HepG2 (cell line): ENCODE measurements around the gene CXorf65. TPM values are rescaled to one million over a fixed set of nuclear protein-coding genes. Genes with fewer than 3 reads are reported as not detected.

Source experiments
- ASH2L ChIP-seq: fragments of 300-600, 200-600 bp; sonication (generic); IDR thresholded peaks from 2 replicates; pipeline ENCODE4 v1.7.0; 2017; ENCODE audit warnings: low read depth, mild to moderate bottlenecking, moderate library complexity, mixed read lengths, low read length; ENCODE audit not compliant: insufficient read length
- DMTF1 ChIP-seq: sonication (generic); formaldehyde crosslinking; IDR thresholded peaks from 2 replicates; pipeline ENCODE4 v1.4.0; 2020; ENCODE audit warnings: mild to moderate bottlenecking, missing genetic modification reagents
- ERF ChIP-seq: IDR thresholded peaks from 2 replicates; pipeline ENCODE4 v1.6.1; 2018; ENCODE audit warnings: missing biosample characterization, missing genetic modification reagents
- HOMEZ ChIP-seq: IDR thresholded peaks from 2 replicates; pipeline ENCODE4 v1.6.1; 2016; ENCODE audit warnings: low read depth
- POLR2G ChIP-seq: fragments of 200-400 bp; formaldehyde crosslinking; IDR thresholded peaks from 2 replicates; pipeline ENCODE4 v1.6.1; 2018; ENCODE audit warnings: mild to moderate bottlenecking, low read depth, low read length, moderate library complexity
- RAD21 ChIP-seq: fragments of 450-650 bp; formaldehyde crosslinking; IDR thresholded peaks from 2 replicates; pipeline ENCODE4 v1.5.0; 2020; ENCODE audit warnings: mild to moderate bottlenecking
- RFX5 ChIP-seq: IDR thresholded peaks from 2 replicates; pipeline ENCODE4 v1.6.1; 2011; ENCODE audit warnings: low read depth, low read length, improper control_type of control experiment
- SALL2 ChIP-seq: sonication (generic); formaldehyde crosslinking; IDR thresholded peaks from 2 replicates; pipeline ENCODE4 v1.8.1; 2023; ENCODE audit warnings: mild to moderate bottlenecking, missing genetic modification reagents, inconsistent platforms
- SCMH1 ChIP-seq: sonication (generic); formaldehyde crosslinking; IDR thresholded peaks from 2 replicates; pipeline ENCODE4 v1.9.0; 2021; ENCODE audit warnings: missing genetic modification reagents, mild to moderate bottlenecking, borderline replicate concordance
- SP2 ChIP-seq: sonication (generic); formaldehyde crosslinking; IDR thresholded peaks from 2 replicates; pipeline ENCODE4 v1.5.1; 2020; ENCODE audit warnings: mild to moderate bottlenecking, missing genetic modification reagents
- SP4 ChIP-seq: sonication (generic); formaldehyde crosslinking; IDR thresholded peaks from 2 replicates; pipeline ENCODE4 v1.8.1; 2023; ENCODE audit warnings: mild to moderate bottlenecking, missing genetic modification reagents
- THAP11 ChIP-seq: IDR thresholded peaks from 2 replicates; pipeline ENCODE4 v1.6.1; 2016; ENCODE audit warnings: missing biosample characterization, missing genetic modification reagents
- USF2 ChIP-seq, 2 experiments: sonication (generic) in 1 of 2; formaldehyde crosslinking in 1 of 2; IDR thresholded peaks; 2 replicates each; pipeline versions ENCODE4 v1.5.1 to v1.6.1; 2011 to 2020; ENCODE audit warnings: borderline replicate concordance in 1 of 2, low read depth in 1 of 2, low read length in 1 of 2, mild to moderate bottlenecking in 1 of 2, missing genetic modification reagents in 1 of 2, moderate library complexity in 1 of 2
- ZBTB33 ChIP-seq: sonication (generic); formaldehyde crosslinking; IDR thresholded peaks from 2 replicates; pipeline ENCODE4 v1.4.0; 2020; ENCODE audit warnings: missing genetic modification reagents
- ZMAT5 ChIP-seq: sonication (generic); formaldehyde crosslinking; IDR thresholded peaks from 2 replicates; pipeline ENCODE4 v1.5.0; 2020; ENCODE audit warnings: mild to moderate bottlenecking, low read depth, missing genetic modification reagents, borderline replicate concordance
- ZMYM4 ChIP-seq: sonication (generic); formaldehyde crosslinking; IDR thresholded peaks from 2 replicates; pipeline ENCODE4 v1.8.1; 2023; ENCODE audit warnings: mild to moderate bottlenecking, missing genetic modification reagents
- ZNF691 ChIP-seq: sonication (generic); formaldehyde crosslinking; IDR thresholded peaks from 2 replicates; pipeline ENCODE4 v1.4.0; 2020; ENCODE audit warnings: missing genetic modification reagents, low read depth, mild to moderate bottlenecking, borderline replicate concordance
- ZNF766 ChIP-seq: sonication (generic); formaldehyde crosslinking; IDR thresholded peaks from 2 replicates; pipeline ENCODE4 v1.5.0; 2020; ENCODE audit warnings: missing genetic modification reagents, borderline replicate concordance
- polyA plus RNA-seq, 8 experiments: library from polyadenylated mRNA; depleted of rRNA in 3 of 8; stranded (reverse) in 7 of 8; unstranded in 1 of 8; fragments of >200 nt; fragmentation: Illumina TruSeq in 4 of 8; extraction: Trizol in 4 of 8; gene quantifications; 2 replicates each; pipeline versions ENCODE4 v1.2.1 to v1.2.3, GENCODE V29; 2011 to 2016; ENCODE audit warnings: low read depth in 4 of 8, missing spikeins in 1 of 8, mixed read lengths in 1 of 8; ENCODE audit not compliant: insufficient read depth in 1 of 8
- total RNA-seq, 5 experiments: library from RNA; depleted of rRNA; stranded (reverse); fragments of >200 nt; fragmentation: Illumina TruSeq; extraction: Trizol; gene quantifications; 2 replicates each; pipeline ENCODE4 v1.2.3, GENCODE V29; 2016; ENCODE audit warnings: low read depth in 1 of 5

Gene CXorf65
- total and polyA plus RNA-seq, 2 of the 13 experiments (the other 11 are each of a cell fraction or from before 2014, with no cell fraction given) = not detected

GRCh38 chrX:71068044-71068918 is 38.3 kb downstream of the CXorf65 start, which contains the start of gene SNX12 (continued):
- TF ChIP-seq HOMEZ (CRISPR knock-in tag) (no peak), ZBTB33 (no peak), SP2 (CRISPR knock-in tag) (peak; percentile 87), RAD21 (peak; percentile 68), ZNF766 (CRISPR knock-in tag) (no peak), ERF (CRISPR knock-in tag) (0 out of 2 replicates have a peak, but pooled peaks have one; percentile 22), RFX5 (peak; percentile 91), SALL2 (CRISPR knock-in tag) (no peak), ZMAT5 (CRISPR knock-in tag) (no peak), USF2 (IDR thresholded peaks at IDR 0.05; ENCODE audit: low read depth, low read length) (no peak), USF2 (CRISPR knock-in tag; IDR thresholded peaks at IDR 0.05; ENCODE audit: borderline replicate concordance) (no peak; the same call in none of the 2 replicates), ZNF691 (0 out of 2 replicates have a peak, but pooled peaks have one; percentile 62), ZMYM4 (CRISPR knock-in tag) (peak; percentile 86), ASH2L (peak; percentile 82), SP4 (CRISPR knock-in tag) (0 out of 2 replicates have a peak, but pooled peaks have one; percentile 56), DMTF1 (CRISPR knock-in tag) (no peak), SCMH1 (CRISPR knock-in tag) (no peak), THAP11 (CRISPR knock-in tag) (peak; percentile 92), POLR2G (peak; percentile 83)
